ENCODE measurements around the gene SPIRE1.

- TF ChIP-seq GATA3 (IDR thresholded peaks at IDR 0.05; ENCODE audit: low read depth, low read length) (no peak), GATA2 (IDR thresholded peaks at IDR 0.05; ENCODE audit: low read depth, low read length) (no peak)
Measured at GRCh38 chr18:12692206-12692605, 34.3 kb upstream of the SPIRE1 start.
